Head of caudate nucleus (tissue), 42 donors: ENCODE results near the gene PRCP.

ENCODE experiments used
- DNase-seq, 42 donors: peaks; one replicate each; pipeline versions ENCODE4 v3.0.0 to v3.0.0-alpha.2; 2020 to 2021; ENCODE audit warnings: mixed read lengths in 7 of 42
- intact Hi-C: fragments of 100-400 bp; cut with DNase I; formaldehyde crosslinking; loops from one replicate; pipeline ENCODE4 v1.15.0; 2022

Gene PRCP

DNA sequence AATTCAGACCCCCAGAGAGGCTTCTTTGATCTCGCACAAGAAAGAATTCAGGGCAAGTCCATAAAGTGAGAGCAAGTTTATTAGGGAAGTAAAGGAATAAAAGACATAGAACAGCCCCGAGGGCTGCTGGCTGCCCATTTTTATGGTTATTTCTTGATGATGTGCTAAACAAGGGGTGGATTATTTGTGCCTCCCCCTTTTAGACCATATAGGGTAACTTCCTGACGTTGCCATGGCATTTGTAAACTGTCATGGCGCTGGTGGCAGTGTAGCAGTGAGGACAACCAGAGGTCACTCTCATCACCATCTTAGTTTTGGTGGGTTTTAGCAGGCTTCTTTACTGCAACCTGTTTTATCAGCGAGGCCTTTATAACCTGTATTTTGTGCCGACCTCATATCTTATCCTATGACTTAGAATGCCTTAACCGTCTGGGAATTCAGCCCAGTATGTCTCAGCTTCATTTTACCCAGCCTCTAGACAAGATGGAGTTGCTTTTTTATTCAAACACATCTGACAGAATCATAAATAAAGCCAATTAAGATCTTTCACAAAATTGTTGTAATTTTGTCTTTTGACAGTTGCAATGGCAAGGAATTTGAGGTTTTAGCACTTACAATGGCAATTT, 8.9 kb upstream of the PRCP start:
- intact Hi-C loops: loop anchor here (5.0 to 10.0 kb wide), 5 partner anchors 166 to 376 kb away; partner anchors contain the start of genes ANKRD42, CCDC90B, PCF11 and RAB30
- DNase-seq: no peak

DNA sequence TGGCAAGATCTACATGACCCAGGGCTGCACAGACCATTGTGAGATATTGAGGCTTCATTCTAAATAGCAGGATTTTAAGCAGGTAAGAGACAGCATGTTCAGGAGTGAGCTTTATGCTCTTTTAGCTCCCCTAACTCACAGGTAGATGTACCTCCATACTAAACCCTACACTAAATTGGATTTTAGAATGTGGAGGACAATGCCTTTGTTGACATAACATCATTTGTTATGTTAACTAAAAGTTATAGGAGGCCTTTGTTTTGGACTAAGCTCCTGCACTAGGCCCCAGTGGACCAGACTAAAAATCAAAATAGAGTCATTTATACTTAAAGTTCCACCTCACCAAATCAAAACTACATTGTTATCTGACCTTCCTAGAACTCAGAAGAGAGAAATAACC, 8.1 kb upstream of the PRCP start:
- DNase-seq: no peak
- intact Hi-C loops: loop anchor here (5.0 to 10.0 kb wide), 5 partner anchors 166 to 376 kb away; partner anchors contain the start of genes ANKRD42, CCDC90B, PCF11 and RAB30

DNA sequence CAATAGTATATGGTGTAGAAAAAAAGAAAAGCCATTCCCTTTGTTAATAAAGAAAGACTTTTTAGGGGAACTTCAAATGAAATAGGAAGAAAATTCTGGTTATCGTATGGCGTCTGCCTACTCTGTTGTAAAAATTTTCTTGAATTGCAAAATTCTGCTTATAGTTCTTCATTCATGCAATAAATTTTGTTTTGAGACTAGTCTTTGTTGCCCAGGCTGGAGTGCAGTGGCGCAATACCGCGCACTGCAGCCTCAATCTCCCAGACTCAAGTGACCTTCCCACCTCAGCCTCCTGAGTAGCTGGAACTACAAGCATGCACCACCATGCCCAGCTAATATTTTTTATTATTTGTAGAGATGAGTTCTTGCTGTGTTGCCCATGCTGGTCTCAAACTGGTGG, 7.1 kb upstream of the PRCP start:
- intact Hi-C loops: loop anchor here (5.0 to 10.0 kb wide), 5 partner anchors 167 to 377 kb away; partner anchors contain the start of genes ANKRD42, CCDC90B, PCF11 and RAB30
- DNase-seq: no peak

DNA sequence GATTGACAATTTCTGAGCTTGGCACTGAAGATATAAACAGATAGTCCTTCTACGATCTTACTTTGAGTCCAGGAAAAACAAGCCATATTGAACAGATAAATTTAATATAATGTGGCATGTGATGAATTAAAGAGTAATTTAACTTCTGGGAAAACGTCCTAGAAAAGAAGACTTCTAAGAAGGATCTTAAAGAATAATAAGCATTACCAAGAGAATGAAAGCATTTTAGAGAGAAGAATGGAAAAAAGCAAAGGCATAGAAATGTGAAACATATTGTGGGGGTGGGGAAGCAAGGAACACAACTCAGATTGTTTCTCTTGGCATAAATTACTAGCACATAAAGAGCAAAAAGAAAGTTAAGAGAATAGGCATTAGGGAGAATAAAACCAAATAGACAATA, 6.7 kb upstream of the PRCP start:
- DNase-seq: no peak
- intact Hi-C loops: loop anchor here (5.0 to 10.0 kb wide), 5 partner anchors 168 to 378 kb away; partner anchors contain the start of genes ANKRD42, CCDC90B, PCF11 and RAB30

DNA sequence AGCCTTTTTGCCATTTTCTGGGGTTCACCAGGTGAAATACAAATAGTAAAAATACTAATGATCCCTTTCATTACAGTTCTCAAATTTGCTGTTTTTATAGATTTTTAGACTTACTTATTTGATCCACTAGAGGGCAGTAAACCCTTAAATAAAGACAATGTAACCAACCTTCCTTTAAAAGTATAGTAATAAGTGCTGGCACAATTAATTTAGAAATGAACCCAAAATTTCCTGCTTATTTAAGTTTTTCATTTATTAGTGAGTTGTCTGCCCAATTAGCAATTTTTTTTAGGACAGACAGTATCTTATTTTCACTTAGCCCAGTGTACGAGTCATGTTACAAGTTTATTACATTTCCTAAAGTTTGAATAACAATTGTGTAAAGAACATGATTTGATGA, 6.0 kb upstream of the PRCP start:
- intact Hi-C loops: loop anchor here (5.0 to 10.0 kb wide), 5 partner anchors 169 to 379 kb away; partner anchors contain the start of genes ANKRD42, CCDC90B, PCF11 and RAB30
- DNase-seq: no peak

DNA sequence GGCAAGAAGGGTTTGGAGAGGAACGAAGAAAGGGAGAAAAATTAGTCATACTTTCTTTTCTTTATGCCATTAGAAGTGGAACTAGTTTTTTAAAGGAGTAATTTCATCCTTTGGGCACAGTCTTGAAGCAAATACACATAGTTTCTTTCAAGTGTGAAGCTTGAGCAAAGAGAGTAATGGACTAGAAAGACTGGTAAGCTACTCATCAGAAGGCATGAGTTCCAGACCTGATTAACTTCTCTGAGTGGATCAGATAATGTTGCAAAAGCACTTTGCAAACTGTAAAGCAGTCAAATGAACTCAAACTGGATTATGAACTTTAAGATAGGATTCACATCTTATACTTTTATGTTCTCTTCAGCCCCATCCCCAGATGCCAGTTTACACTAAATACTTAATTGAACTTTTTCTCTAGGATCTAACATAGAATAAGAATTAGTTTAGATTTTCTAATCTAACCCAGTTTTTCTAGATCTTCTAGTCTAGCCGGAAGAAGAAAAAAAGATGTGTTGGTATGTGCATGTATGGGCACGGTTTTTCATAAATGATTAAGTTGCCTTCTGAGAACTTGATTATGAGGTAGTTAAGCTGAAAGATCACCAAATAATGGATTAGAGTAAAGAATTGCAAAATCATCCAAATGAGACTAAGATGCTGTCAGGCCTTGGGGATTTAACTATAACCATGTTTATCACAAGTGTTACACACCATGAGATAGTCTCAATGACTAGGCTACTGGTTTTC, 3.8 kb upstream of the PRCP start:
- intact Hi-C loops: loop anchor here (10.0 kb wide), 4 partner anchors 171 to 381 kb away; partner anchors contain the start of genes ANKRD42, CCDC90B, PCF11 and RAB30
- DNase-seq: no peak

DNA sequence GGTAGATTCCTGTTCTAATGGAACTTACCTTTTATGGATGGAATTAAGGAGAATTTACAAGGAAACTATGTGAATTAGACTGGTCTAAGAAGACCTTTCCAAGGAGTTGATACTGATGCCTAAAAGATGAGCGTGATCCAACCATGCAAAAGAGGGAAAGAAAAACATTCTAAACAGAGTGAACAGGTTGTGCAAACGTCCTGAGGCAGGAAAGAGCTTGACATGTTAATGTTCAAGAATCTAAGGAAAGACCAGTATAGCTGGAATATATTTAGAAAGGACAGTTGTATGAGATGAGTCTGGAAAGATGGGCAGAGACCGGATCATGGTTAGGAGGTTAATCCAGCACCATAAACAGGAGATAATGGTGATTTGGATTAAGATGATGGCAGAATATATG, 2.6 kb upstream of the PRCP start:
- no peak for DNase-seq
- intact Hi-C loops: loop anchor here (10.0 kb wide), 4 partner anchors 172 to 382 kb away; partner anchors contain the start of genes ANKRD42, CCDC90B, PCF11 and RAB30

DNA sequence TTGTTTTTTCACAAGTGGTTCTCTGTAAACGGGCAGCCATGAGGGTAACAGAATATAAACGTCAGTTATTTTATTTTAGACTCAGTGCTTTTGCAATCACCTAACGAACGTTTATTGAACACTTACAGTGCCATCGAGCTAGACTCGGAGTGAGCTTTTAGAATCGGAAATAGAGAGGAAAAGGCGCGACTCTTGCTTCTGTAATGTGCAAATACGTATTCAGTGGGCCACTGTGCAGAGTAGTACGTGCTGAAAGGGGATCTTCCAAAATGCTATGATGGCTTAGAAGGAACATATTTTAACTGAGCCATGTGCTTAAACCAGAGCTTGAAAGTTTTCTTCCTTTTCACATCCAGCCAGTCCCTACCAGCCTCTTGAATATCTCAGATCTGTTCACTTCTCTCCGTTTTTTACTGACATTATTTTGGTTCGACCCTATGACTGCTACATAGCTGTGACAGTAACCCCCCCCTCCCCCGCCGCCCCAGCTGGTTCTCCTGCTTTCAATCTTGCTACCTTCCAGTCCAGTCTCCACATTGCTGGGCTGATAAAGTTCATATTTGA, 1.8 kb upstream of the PRCP start:
- intact Hi-C loops: loop anchor here (10.0 kb wide), 4 partner anchors 173 to 383 kb away; partner anchors contain the start of genes ANKRD42, CCDC90B, PCF11 and RAB30

DNA sequence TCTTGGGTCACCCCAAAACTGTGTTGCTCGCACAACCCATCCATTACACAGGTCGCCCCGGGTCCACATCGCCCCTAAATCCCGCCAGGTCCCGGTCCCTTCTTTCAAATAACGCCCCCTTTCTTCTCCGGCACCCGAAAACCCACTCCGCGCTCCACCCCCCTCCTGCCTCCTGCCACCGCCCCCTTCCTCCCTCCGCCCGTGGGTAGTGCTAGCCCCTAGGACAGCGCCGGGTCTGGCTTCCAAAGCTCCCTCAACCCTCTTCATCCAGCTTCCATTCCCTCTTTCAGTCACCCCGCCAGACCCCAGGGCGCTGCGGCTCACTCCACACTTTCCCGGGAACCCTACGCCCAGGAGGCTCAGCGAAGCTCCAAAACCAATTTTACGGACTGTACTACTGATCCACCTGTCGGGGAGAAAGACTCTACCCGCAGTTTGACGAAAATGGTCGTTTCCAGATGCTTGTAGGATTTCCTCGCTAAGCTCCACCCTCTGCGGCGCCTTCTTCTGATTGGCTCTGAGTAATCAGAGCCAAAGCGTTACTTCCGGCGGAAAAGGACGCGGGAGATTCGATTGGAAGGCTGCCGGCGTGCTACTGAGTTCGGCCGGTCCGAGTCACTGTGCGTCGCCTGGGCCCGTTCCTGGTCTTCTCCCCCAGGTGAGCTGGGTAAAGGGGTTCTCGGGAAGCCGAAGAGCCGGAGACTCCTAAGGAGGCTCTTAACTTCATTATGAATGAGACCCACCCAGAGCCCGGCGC, 1.1 kb upstream of the PRCP start, which contains the start of gene DDIAS:
TSS of gene DDIAS (plus strand) at position 572 of the 757 bp plus-strand sequence. CDS start 13,003 bp downstream, outside the sequence.
- DNase-seq: peak; percentile 87 to 98 (median 95)
- intact Hi-C loops: loop anchor here (10.0 kb wide), 4 partner anchors 173 to 383 kb away; partner anchors contain the start of genes ANKRD42, CCDC90B, PCF11 and RAB30

More for the DNA sequence above, 1.8 kb upstream of the PRCP start:
- DNase-seq: no peak

DNA sequence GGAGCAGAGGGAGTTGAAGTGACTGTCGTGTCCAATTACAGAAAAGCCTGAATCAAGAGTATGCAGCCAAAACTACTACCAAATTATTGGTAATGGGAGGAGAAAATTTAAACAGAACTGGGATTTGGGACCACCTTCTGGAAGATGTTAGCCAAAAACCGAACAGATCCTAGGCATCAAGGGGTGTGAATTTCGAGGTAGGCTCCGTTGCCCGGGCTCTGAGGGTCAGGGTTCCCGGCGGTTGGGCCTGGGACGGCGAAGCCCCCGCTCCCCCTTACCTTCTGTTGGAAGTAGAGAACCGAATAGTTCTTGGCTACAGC, 313 bp downstream of the PRCP start:
- intact Hi-C loops: loop anchor here (10.0 kb wide), 4 partner anchors 175 to 385 kb away; partner anchors contain the start of genes ANKRD42, CCDC90B, PCF11 and RAB30

DNA sequence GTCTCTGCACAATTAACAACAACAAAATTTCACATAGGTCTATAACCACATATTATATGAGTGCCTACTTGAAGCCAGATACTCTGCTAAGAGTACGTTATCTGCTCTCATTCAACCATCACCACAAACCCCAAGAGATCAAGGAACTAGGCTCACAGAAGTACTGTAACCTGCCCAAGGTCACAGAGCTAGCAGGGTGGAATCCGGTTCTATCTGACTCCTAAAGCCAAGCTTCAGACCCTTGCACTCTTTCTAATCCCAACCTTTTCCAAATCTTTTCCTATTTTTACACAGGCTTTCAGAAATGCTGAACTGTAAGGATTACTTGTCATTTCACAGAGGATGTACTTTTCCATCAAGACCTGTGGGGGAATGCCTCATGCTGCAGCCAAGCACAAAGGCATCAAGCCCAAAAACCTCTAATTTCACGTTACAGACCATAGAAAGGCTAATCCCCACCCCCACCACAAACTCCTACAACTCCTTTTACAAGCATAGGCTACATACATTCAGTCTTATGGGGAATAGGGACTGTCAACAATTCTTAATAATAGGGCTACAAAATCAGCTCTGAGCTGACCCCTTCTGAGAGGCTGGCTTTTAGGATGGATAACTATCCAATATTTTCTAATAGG, 927 bp downstream of the PRCP start:
- peak in 1 of 42 donors; percentile 10 for DNase-seq
- intact Hi-C loops: no loop called here

More for the DNA sequence above, 313 bp downstream of the PRCP start:
- no peak for DNase-seq

DNA sequence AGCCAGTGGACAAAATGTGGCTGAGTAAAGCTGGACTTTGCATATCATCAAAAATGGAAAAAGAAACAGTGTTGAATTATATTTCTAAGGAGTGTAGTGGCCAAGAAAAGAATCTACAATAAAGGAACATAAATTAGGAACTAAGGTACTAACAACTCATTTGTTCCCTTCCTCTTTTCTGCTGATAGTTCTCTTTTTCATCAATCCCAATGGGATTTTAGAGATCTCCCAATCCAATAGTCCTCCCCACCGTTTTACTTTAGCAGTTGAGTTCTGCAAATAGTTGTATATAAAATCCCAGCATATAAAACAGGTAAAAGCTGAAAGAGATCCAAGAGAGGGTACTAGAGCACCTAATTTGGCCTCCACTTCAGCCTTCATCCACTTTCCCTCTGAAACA, 2.0 kb downstream of the PRCP start:
- intact Hi-C loops: no loop called here
- no peak for DNase-seq

DNA sequence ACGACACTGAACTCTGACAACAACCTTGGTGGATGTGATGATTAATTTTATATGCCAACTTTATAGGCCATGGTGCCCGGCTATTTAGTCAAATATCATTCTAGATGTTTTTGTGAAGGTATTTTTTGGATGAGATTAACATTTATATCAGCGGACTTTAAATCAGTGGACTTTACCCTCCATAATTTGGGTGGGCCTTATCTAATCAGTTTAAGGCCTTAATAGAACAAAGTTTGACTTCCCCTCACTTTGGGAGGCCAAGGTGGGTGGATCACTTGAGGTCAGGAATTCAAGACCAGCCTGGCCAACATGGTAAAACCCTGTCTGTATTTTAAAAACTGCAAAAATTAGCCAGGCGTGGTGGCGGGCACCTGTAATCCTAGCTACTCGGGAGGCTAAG, 4.0 kb downstream of the PRCP start:
- DNase-seq: no peak
- intact Hi-C loops: no loop called here

DNA sequence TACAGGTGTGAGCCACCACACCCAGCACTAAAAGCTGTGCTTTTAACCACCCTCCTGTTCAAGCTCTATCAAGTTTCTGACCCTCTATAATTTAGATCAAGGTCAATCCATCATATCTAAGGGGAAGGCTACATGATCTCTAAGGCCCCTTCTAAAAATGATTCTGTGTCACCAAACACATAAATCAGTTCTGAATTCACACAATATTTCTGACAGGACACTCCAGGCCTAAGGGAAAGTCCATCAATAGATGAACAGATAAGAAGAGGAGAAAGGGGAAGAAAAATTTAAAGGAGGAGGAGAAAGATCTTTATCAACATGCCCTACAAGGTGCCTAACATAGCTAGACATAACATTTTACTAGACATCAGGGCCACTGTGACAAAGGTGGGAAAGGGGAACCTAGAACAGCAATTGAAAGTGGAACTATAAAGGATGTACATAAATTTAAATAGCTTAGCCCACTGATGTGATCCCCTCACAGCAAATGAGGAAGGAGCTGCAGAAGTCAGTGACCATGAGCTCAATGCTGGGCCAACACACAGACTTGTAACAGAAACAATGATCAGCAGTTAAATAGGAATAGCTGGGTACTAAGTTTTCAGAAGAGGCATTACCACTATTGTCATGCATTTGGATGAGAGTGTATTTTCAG, 4.7 kb downstream of the PRCP start:
- intact Hi-C loops: no loop called here
- DNase-seq: no peak

DNA sequence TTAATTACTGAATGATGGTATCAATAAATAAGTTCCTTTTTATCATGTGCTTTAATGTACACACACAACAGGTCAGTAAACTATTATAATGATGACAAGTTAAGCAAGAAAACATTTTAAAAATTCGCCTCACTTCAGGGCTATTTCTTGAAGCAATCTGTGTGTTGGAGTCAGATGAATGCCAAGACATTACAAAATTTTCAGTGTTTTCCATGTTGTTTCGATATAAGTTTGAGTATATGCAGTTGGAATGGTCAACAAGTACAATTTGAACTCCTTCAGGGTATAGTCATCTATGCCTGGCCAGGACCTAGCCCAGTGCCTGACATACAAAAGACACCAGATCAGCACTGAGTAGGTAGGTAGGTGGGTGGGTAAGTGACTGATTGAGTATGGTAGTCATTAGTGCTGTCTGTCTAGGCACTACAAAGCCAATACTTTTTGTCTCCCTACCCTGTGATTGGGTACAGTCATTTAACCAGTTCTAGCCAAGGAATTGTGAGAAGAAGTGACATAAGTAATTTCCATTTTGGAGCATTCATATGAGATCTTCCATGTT, 7.5 kb downstream of the PRCP start:
- no peak for DNase-seq
- intact Hi-C loops: no loop called here

DNA sequence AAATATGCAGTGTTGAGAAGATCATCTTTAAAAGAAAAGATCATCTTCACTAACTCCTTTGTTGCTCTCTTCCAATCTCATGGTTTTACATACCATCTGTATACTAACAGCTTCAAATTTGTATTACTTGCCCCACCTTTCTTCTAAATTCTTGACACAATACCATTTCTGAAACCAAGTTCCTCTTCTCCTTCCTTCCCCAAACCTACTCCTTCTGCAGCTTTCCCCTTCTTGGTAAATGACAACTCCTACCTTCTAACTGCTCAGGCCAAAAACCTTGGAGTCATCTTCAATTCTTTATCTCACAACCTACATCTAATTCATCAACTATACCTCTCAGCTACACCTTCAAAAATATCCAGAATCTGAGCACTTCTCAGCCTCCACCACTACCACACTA, 9.3 kb downstream of the PRCP start:
- intact Hi-C loops: no loop called here
- DNase-seq: no peak

DNA sequence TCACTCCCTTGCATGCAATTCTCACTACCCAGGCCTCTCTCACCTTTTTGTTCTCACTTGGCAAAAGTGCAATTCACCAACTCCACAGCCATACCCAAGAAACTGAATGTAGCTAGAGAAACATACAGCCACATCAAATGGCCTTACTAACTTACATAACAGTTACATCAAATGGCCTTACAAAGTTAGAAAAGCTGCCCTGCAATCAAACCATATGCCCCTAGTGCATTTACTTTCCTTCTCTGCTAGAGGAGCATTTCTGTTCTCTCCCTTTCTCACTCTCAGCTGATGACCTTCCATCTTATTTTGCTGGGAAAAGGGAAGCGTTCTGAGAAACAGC, 10.3 kb downstream of the PRCP start:
- DNase-seq: no peak
- intact Hi-C loops: no loop called here
